Suprapubic skin (tissue), 3 donors: Measurements from ENCODE around the gene CALR3.

Experiments
- CTCF ChIP-seq, 2 donors: fragments of 200-600 bp in 1 of 2; fragments of 450-650 bp in 1 of 2; sonication (generic) in 1 of 2; IDR thresholded peaks; one replicate each; pipeline ENCODE4 v1.5.1; 2016 to 2019; ENCODE audit warnings: antibody characterized with exemption in 2 of 2, mild to moderate bottlenecking in 1 of 2, moderate library complexity in 1 of 2
- POLR2AphosphoS5 ChIP-seq, 3 donors: sonication (generic); formaldehyde crosslinking; IDR thresholded peaks; one replicate each; pipeline ENCODE4 v1.6.1; 2017; ENCODE audit warnings: antibody characterized with exemption in 3 of 3

GRCh38 chr19:16518061-16518460 is 22.1 kb upstream of the CALR3 start:
- TF ChIP-seq CTCF (IDR thresholded peaks at IDR 0.05) (no peak), POLR2AphosphoS5 (IDR thresholded peaks at IDR 0.05) (no peak)
